Gastroesophageal sphincter (tissue), 4 donors: Measurements from ENCODE around the gene WRNIP1. TPM values are rescaled to one million over a fixed set of nuclear protein-coding genes. Genes with fewer than 3 reads are reported as not detected.

Experiments used
- ATAC-seq: fragments of 150-250 bp; one replicate; pipeline ENCODE4 v1.9.1; 2016; ENCODE audit warnings: mild to moderate bottlenecking, moderate library complexity
- H3K27ac ChIP-seq, 4 donors: fragments of 200-600 bp; sonication (generic) in 3 of 4; 1 replicate in 3 of 4; 2 replicates in 1 of 4; pipeline ENCODE4 v1.5.1; 2016 to 2019
- H3K27me3 ChIP-seq: fragments of 200-600 bp; sonication (generic); one replicate; pipeline ENCODE4 v1.5.1; 2019
- H3K36me3 ChIP-seq, 2 donors: fragments of 200-600 bp; sonication (generic); one replicate each; pipeline ENCODE4 v1.5.1; 2019; ENCODE audit warnings: control low read depth in 1 of 2
- H3K4me1 ChIP-seq, 3 donors: fragments of 200-600 bp; sonication (generic); 1 replicate in 2 of 3; 2 replicates in 1 of 3; pipeline ENCODE4 v1.5.1; 2016 to 2019; ENCODE audit warnings: control low read depth in 2 of 3
- H3K4me3 ChIP-seq, 2 donors: fragments of 200-600 bp; sonication (generic); one replicate each; pipeline ENCODE4 v1.5.1; 2019; ENCODE audit warnings: mild to moderate bottlenecking in 1 of 2, moderate library complexity in 1 of 2
- H3K9me3 ChIP-seq, 3 donors: fragments of 200-600 bp; sonication (generic); one replicate each; pipeline ENCODE4 v1.5.1; 2017 to 2019; ENCODE audit warnings: control low read depth in 2 of 3
- CTCF ChIP-seq, 4 experiments: fragments of 200-600 bp in 2 of 4; fragments of 450-650 bp in 2 of 4; sonication (generic) in 1 of 4; IDR thresholded peaks; one replicate each; pipeline ENCODE4 v1.5.1; 2017 to 2019; ENCODE audit warnings: antibody characterized with exemption in 4 of 4, mild to moderate bottlenecking in 2 of 4, moderate library complexity in 2 of 4
- EP300 ChIP-seq: sonication (generic); formaldehyde crosslinking; IDR thresholded peaks from one replicate; pipeline ENCODE4 v1.6.1; 2017; ENCODE audit warnings: antibody characterized with exemption, mild to moderate bottlenecking
- POLR2A ChIP-seq, 2 donors: fragments of 450-650 bp; IDR thresholded peaks; one replicate each; pipeline ENCODE4 v1.6.1; 2017; ENCODE audit warnings: antibody characterized with exemption in 2 of 2, mild to moderate bottlenecking in 2 of 2, moderate library complexity in 1 of 2
- POLR2AphosphoS5 ChIP-seq: sonication (generic); formaldehyde crosslinking; IDR thresholded peaks from one replicate; pipeline ENCODE4 v1.6.1; 2017; ENCODE audit warnings: antibody characterized with exemption
- WGBS, 2 donors: methylation state at CpG; one replicate each; pipeline ENCODE4 v1.1.5; 2018; ENCODE audit warnings: low coverage in 1 of 2; 5-methylcytosine and 5-hydroxymethylcytosine counted together
- total RNA-seq, 4 donors: library from RNA; depleted of rRNA; stranded (reverse); fragments of >200 nt; gene quantifications; one replicate each; pipeline ENCODE4 v1.1.0, GENCODE V29; 2016

WRNIP1 gene
- total RNA-seq, 4 donors from 2014 or later, result 48.1 to 66.1 (median 57.1) TPM

GRCh38 chr6:2730353-2731107, 34.7 kb upstream of the WRNIP1 start:
- Histone ChIP-seq H3K27me3 (no peaks in the 10 kb centered on the region), H3K4me3 (no peak overlapping the region), H3K27ac (no peak overlapping the region), H3K4me1 (peaks cover 0 to 59% (median 4%) of the 10 kb centered on the region in 3 donors), H3K36me3 (no peaks in the 10 kb centered on the region), H3K9me3 (no peaks in the 10 kb centered on the region)
- TF ChIP-seq CTCF (IDR thresholded peaks at IDR 0.05) (no peak), EP300 (no peak), POLR2AphosphoS5 (no peak), POLR2A (IDR thresholded peaks at IDR 0.05) (no peak)
- WGBS, 2 donors, result 47 to 49% methylated on average over 4 to 7 of the region's 9 CpGs
- no peak for ATAC-seq

GRCh38 chr6:2731281-2731909, 33.8 kb upstream of the WRNIP1 start:
- no peaks in the 10 kb centered on the region for H3K27me3 ChIP-seq
- 67 to 68% methylated on average over 1 to 5 of the region's 5 CpGs for WGBS, 2 donors

GRCh38 chr6:2732503-2733089, 32.6 kb upstream of the WRNIP1 start:
- no peak for ATAC-seq
- Histone ChIP-seq H3K27ac (peak overlapping the region in 2 of 4 donors; percentile 31 to 54), H3K4me1 (peaks cover 0 to 46% (median 4%) of the 10 kb centered on the region in 3 donors)

More at GRCh38 chr6:2731281-2731909, 33.8 kb upstream of the WRNIP1 start:
- Histone ChIP-seq H3K4me3 (no peak overlapping the region), H3K4me1 (peaks cover 0 to 57% (median 4%) of the 10 kb centered on the region in 3 donors), H3K9me3 (no peaks in the 10 kb centered on the region), H3K36me3 (no peaks in the 10 kb centered on the region), H3K27ac (no peak overlapping the region)
- TF ChIP-seq POLR2A (IDR thresholded peaks at IDR 0.05) (no peak), POLR2AphosphoS5 (no peak), CTCF (IDR thresholded peaks at IDR 0.05) (no peak), EP300 (no peak)
- no peak for ATAC-seq

GRCh38 chr6:2733324-2733723, 31.9 kb upstream of the WRNIP1 start:
- H3K9me3 ChIP-seq, result no peaks in the 10 kb centered on the region
- WGBS, 2 donors, result 57 to 89% methylated on average over 5 of the region's 5 CpGs
- no peaks in the 10 kb centered on the region for H3K27me3 ChIP-seq
- ATAC-seq, result peak; percentile 79
- TF ChIP-seq POLR2A (IDR thresholded peaks at IDR 0.05), result no peak
- no peak for TF ChIP-seq CTCF (IDR thresholded peaks at IDR 0.05)
- no peak for TF ChIP-seq POLR2AphosphoS5
- TF ChIP-seq EP300, result no peak
- H3K27ac ChIP-seq, result peak overlapping the region in 2 of 4 donors; percentile 5 to 54
- H3K4me3 ChIP-seq, result no peak overlapping the region
- peaks cover 0 to 49% (median 4%) of the 10 kb centered on the region in 3 donors for H3K4me1 ChIP-seq
- H3K36me3 ChIP-seq, result no peaks in the 10 kb centered on the region

More at GRCh38 chr6:2732503-2733089, 32.6 kb upstream of the WRNIP1 start:
- Histone ChIP-seq H3K4me3 (no peak overlapping the region), H3K36me3 (no peaks in the 10 kb centered on the region), H3K9me3 (no peaks in the 10 kb centered on the region), H3K27me3 (no peaks in the 10 kb centered on the region)
- TF ChIP-seq POLR2AphosphoS5 (peak; percentile 50), EP300 (no peak)
- 0 to 10% methylated on average over 3 to 4 of the region's 5 CpGs for WGBS, 2 donors

GRCh38 chr6:2733736-2734480, 31.3 kb upstream of the WRNIP1 start:
- Histone ChIP-seq H3K36me3 (no peaks in the 10 kb centered on the region), H3K27ac (peak overlapping the region in 2 of 4 donors; percentile 5 to 54), H3K27me3 (no peaks in the 10 kb centered on the region), H3K9me3 (no peaks in the 10 kb centered on the region), H3K4me3 (no peak overlapping the region), H3K4me1 (peaks cover 0 to 49% (median 4%) of the 10 kb centered on the region in 3 donors)
- WGBS, 2 donors, result 74 to 97% methylated on average over 6 to 20 of the region's 22 CpGs
- TF ChIP-seq EP300 (no peak), CTCF (IDR thresholded peaks at IDR 0.05) (no peak), POLR2AphosphoS5 (no peak), POLR2A (IDR thresholded peaks at IDR 0.05) (no peak)
- no peak for ATAC-seq
